Mesendoderm (in vitro differentiated cells): ENCODE data around the gene STAT6.
A peak's percentile ranks its signal among the peaks of the same experiment; 100 is the strongest.

Experiments
- DNase-seq: peaks from one replicate; pipeline ENCODE4 v3.0.0; 2013
- H2AK5ac ChIP-seq: 2 replicates; pipeline ENCODE4 v1.6.1; 2013; ENCODE audit warnings: low read length, inconsistent platforms
- H2BK120ac ChIP-seq: 2 replicates; pipeline ENCODE4 v1.6.1; 2013; ENCODE audit warnings: low read depth, mild to moderate bottlenecking, low read length, moderate library complexity, mixed read lengths
- H2BK15ac ChIP-seq: replicated peaks from 2 replicates; pipeline ENCODE4 v1.6.1; 2013; ENCODE audit warnings: low read depth, mild to moderate bottlenecking, moderate library complexity
- H2BK5ac ChIP-seq: 2 replicates; pipeline ENCODE4 v1.6.1; 2013; ENCODE audit warnings: low read length, inconsistent platforms
- H3K18ac ChIP-seq: 2 replicates; pipeline ENCODE4 v1.6.1; 2013; ENCODE audit warnings: mild to moderate bottlenecking, low read length, mixed read lengths
- H3K23ac ChIP-seq: one replicate; pipeline ENCODE4 v1.6.1; 2013; ENCODE audit warnings: low read length
- H3K27ac ChIP-seq: 2 replicates; pipeline ENCODE4 v1.5.1; 2013; ENCODE audit warnings: low read depth, mild to moderate bottlenecking, inconsistent platforms, low read length, moderate library complexity
- H3K27me3 ChIP-seq: 2 replicates; pipeline ENCODE4 v1.6.1; 2013; ENCODE audit warnings: low read length, control low read depth, mild to moderate bottlenecking, inconsistent platforms; ENCODE audit not compliant: insufficient read depth, poor library complexity
- H3K36me3 ChIP-seq: 2 replicates; pipeline ENCODE4 v1.6.1; 2013; ENCODE audit warnings: low read length, inconsistent platforms; ENCODE audit not compliant: control insufficient read depth, insufficient read depth
- H3K4ac ChIP-seq: one replicate; pipeline ENCODE4 v1.6.1; 2013; ENCODE audit warnings: low read depth, mild to moderate bottlenecking, low read length, moderate library complexity
- H3K4me1 ChIP-seq: 2 replicates; pipeline ENCODE4 v1.6.1; 2013; ENCODE audit warnings: low read depth, low read length, inconsistent platforms; ENCODE audit not compliant: control insufficient read depth
- H3K4me2 ChIP-seq: 2 replicates; pipeline ENCODE4 v1.6.1; 2013; ENCODE audit warnings: low read length
- H3K4me3 ChIP-seq: 2 replicates; pipeline ENCODE4 v1.5.1; 2013; ENCODE audit warnings: mild to moderate bottlenecking, low read length
- H3K56ac ChIP-seq: one replicate; pipeline ENCODE4 v1.6.1; 2013; ENCODE audit warnings: low read length
- H3K79me1 ChIP-seq: 2 replicates; pipeline ENCODE4 v1.6.1; 2013; ENCODE audit warnings: low read length, inconsistent platforms
- H3K79me2 ChIP-seq: 2 replicates; pipeline ENCODE4 v1.6.1; 2013; ENCODE audit warnings: mild to moderate bottlenecking, low read length; ENCODE audit not compliant: control insufficient read depth, insufficient read depth
- H3K9ac ChIP-seq: 2 replicates; pipeline ENCODE4 v1.6.1; 2013; ENCODE audit warnings: low read length, inconsistent platforms
- H4K5ac ChIP-seq: one replicate; pipeline ENCODE4 v1.6.1; 2013; ENCODE audit warnings: low read length
- H4K8ac ChIP-seq: one replicate; pipeline ENCODE4 v1.6.1; 2013; ENCODE audit warnings: low read depth, mild to moderate bottlenecking, control low read depth, low read length, moderate library complexity
- WGBS: extraction: QIAGEN DNeasy Blood & Tissue Kit; methylation state at CpG from one replicate; pipeline ENCODE4 v1.1.7; 2013; ENCODE audit warnings: low lambda C conversion rate, missing lambda C conversion rate; ENCODE audit not compliant: insufficient coverage; ENCODE audit errors: extremely low coverage; 5-methylcytosine and 5-hydroxymethylcytosine counted together

Gene STAT6

DNA sequence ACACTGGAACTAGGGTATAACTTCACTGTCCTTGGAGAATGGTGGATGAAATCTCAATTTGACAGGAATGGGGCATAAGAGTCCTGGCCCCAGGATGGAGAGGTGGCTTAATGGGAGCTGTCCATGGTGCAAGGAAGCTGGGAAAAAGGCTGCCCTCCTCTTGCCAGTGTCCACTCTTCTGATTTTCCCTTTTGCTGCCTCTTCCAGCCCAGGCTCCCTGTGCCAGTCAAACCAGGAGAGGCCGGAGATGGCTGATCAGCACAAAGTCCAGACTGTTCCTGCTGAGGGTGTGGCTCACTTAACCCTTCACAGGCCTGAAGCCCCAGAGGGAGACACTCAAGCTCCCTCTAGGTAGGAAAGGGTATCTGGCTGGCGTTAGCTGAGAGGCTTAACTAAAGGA, 61.3 kb downstream of the STAT6 start, which contains the start of gene MYO1A:
Gene MYO1A (minus strand): TSS at position 240 of the 400 bp plus-strand sequence. CDS start 1,806 bp downstream, outside the sequence.
- H2BK15ac ChIP-seq = no peak within 1 kb of the TSS
- H3K56ac ChIP-seq = no peak within 1 kb of the TSS
- no peak within 1 kb of the TSS for H3K18ac ChIP-seq
- H4K5ac ChIP-seq = no peak within 1 kb of the TSS
- H2BK5ac ChIP-seq = no peak within 1 kb of the TSS
- H3K4me2 ChIP-seq = no peak within 1 kb of the TSS
- H2AK5ac ChIP-seq = no peak within 1 kb of the TSS
- H3K9ac ChIP-seq = no peak within 1 kb of the TSS
- H3K4me3 ChIP-seq = no peak within 1 kb of the TSS
- no peak within 1 kb of the TSS for H3K23ac ChIP-seq
- no CpG with 5 or more reads among the region's 2 CpGs for WGBS
- H3K36me3 ChIP-seq = no peaks in the 10 kb centered on the region
- no peak within 1 kb of the TSS for H3K4ac ChIP-seq
- H2BK120ac ChIP-seq = no peak within 1 kb of the TSS
- no peaks in the 10 kb centered on the region for H3K79me2 ChIP-seq
- no peak within 1 kb of the TSS for H4K8ac ChIP-seq
- no peaks in the 10 kb centered on the region for H3K79me1 ChIP-seq
- H3K27ac ChIP-seq = no peak within 1 kb of the TSS
- no peaks in the 10 kb centered on the region for H3K4me1 ChIP-seq
- peaks cover 2% of the 10 kb centered on the region for H3K27me3 ChIP-seq
- peak; percentile 33 for DNase-seq

DNA sequence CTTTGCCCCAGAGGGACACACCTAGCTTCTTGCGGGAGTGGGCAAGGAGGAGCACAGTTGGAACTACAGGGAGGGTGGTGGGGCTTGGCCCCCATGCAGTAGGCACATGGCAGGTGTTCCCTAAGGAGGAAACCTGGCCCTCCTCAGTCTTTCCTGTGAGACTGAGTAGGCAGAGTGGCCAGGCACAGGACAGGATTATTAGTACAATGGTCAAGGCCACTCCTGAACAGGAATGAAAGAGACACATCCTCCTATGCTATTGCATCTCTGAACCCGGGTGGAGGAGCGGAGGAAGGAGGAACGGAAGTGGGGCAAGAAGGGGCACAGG, 62.1 kb downstream of the STAT6 start:
- Histone ChIP-seq H3K18ac (no peak overlapping the region), H3K4me1 (no peaks in the 10 kb centered on the region), H3K9ac (no peak overlapping the region), H3K4me2 (no peak overlapping the region), H3K56ac (no peak overlapping the region), H2BK120ac (no peak overlapping the region), H3K27me3 (peaks cover 2% of the 10 kb centered on the region), H3K27ac (no peak overlapping the region), H3K36me3 (no peaks in the 10 kb centered on the region), H3K4me3 (no peak overlapping the region), H2BK15ac (no peak overlapping the region), H2AK5ac (no peak overlapping the region), H3K23ac (no peak overlapping the region), H2BK5ac (no peak overlapping the region), H4K5ac (no peak overlapping the region), H3K79me1 (no peaks in the 10 kb centered on the region), H3K79me2 (no peaks in the 10 kb centered on the region), H3K4ac (no peak overlapping the region), H4K8ac (no peak overlapping the region)
- WGBS = no CpG with 5 or more reads among the region's 4 CpGs
- no peak for DNase-seq

DNA sequence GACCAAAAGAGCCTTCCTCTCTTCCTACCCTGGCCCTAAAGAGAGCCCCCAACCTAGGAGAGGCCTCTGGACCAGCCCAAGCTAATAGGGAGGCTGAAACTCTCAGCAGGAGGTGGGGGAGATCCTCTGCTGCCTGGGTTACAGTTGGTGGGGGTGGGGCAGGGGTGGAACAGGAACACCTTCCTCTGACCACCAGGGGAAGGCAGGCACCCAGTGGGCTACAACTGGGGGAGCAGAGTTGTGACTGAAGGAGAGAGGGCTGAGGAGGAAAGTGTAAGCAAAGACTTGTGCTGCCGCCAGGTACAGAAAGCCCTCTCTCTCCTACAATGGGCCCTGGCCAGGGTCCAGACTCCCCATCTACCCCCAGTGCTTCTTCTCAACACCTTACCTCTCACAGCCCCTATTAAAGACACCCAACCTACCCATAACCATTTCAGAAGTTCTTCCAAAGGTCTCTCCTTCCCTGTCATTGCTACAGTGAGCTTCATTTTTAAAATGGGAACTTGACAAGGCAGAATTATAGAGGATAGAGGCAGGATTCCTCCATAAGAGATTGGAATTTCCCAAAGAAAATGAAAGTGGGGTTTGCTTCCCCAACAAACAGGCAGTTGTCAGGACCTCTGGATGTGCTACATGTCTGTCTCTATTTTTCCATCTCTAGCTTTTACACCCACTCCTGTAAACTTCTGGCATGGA, 62.6 kb downstream of the STAT6 start:
- no CpG with 5 or more reads among the region's 1 CpG for WGBS
- Histone ChIP-seq H4K5ac (no peak overlapping the region), H3K79me2 (no peaks in the 10 kb centered on the region), H3K4me1 (no peaks in the 10 kb centered on the region), H3K4ac (no peak overlapping the region), H2BK120ac (no peak overlapping the region), H3K9ac (no peak overlapping the region), H3K4me2 (no peak overlapping the region), H3K4me3 (no peak overlapping the region), H2BK15ac (no peak overlapping the region), H3K27me3 (peaks cover 2% of the 10 kb centered on the region), H3K36me3 (no peaks in the 10 kb centered on the region), H3K27ac (no peak overlapping the region), H3K18ac (no peak overlapping the region), H4K8ac (no peak overlapping the region), H3K23ac (no peak overlapping the region), H2AK5ac (no peak overlapping the region), H3K56ac (no peak overlapping the region), H3K79me1 (no peaks in the 10 kb centered on the region), H2BK5ac (no peak overlapping the region)
- DNase-seq = no peak

DNA sequence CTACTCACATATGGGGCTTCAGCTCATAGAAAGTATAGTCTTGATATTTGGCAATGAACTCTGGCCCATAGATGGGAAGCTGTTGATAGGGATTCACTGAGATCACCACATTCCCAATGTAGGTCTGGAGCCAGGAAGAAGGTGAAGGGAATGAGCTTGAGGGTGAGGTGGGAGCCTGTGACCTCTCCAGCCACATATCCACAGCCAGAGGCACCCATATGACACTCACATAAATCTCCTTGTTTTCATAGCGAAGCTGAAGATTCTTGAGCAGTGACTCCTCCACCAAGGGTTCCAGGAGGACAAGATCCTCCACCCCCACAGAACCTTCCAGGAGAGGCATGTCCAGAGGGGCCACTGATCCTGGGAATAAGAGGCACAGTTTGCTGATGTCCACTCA, 63.2 kb downstream of the STAT6 start:
- Histone ChIP-seq H2BK120ac (no peak overlapping the region), H3K4me2 (no peak overlapping the region), H2BK15ac (no peak overlapping the region), H3K79me2 (no peaks in the 10 kb centered on the region), H3K4me3 (no peak overlapping the region), H3K18ac (no peak overlapping the region), H3K36me3 (no peaks in the 10 kb centered on the region), H2BK5ac (no peak overlapping the region), H4K5ac (no peak overlapping the region), H3K4ac (no peak overlapping the region), H3K27me3 (peaks cover 2% of the 10 kb centered on the region), H3K4me1 (no peaks in the 10 kb centered on the region), H3K56ac (no peak overlapping the region), H3K79me1 (no peaks in the 10 kb centered on the region), H4K8ac (no peak overlapping the region), H3K27ac (no peak overlapping the region), H3K9ac (no peak overlapping the region), H2AK5ac (no peak overlapping the region), H3K23ac (no peak overlapping the region)
- DNase-seq = no peak
- WGBS = no CpG with 5 or more reads among the region's 1 CpG

DNA sequence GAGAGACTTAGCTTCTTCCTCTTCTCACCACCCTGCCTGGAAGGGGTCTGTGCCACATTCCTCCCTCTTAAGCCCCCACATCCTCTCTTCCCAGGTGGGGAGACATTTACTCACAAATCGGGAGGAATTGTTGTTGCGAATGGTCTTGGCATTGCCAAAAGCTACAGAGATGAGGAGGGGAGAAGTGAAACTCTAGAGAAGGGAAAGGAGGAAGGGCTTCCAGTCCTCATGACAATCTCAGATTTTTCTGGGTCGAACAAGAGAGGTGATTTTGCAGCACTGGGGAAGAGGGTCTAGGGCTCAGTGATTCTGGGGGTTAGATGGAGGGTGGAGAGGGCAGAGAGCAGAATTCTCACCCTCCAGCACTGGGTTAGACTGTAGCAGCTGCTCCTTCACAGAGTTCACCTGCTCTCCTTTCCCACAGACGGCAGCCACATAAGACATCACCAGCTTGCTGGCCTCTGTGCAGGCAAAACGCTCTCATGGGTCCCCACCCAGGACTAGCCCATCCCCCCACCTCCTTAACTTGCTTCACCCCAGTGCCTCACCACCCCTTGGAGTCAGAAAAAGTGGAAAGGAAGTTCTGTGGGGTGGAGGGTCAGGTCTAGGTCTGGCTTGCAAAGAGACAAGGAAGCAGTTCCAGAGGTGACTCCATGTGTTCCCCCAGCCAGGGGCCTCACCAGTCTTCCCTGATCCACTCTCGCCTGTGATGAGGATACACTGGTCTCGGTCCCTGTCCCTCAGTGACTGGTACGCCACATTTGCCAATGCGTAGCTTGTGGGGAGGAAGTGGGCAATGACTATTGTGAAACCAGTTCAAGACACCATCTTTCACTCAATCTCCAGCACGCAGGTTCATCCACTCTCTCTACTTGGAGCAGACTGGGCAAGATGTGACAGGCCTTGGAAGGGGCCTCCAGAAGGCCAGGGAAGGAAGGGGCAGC, 63.9 kb downstream of the STAT6 start:
- Histone ChIP-seq H3K9ac (no peak overlapping the region), H2AK5ac (no peak overlapping the region), H3K56ac (no peak overlapping the region), H3K4me1 (no peaks in the 10 kb centered on the region), H3K79me2 (no peaks in the 10 kb centered on the region), H3K79me1 (no peaks in the 10 kb centered on the region), H4K5ac (no peak overlapping the region), H3K18ac (no peak overlapping the region), H2BK15ac (no peak overlapping the region), H3K36me3 (no peaks in the 10 kb centered on the region), H3K4ac (no peak overlapping the region), H2BK5ac (no peak overlapping the region), H3K27ac (no peak overlapping the region), H3K4me2 (no peak overlapping the region), H3K4me3 (no peak overlapping the region), H4K8ac (no peak overlapping the region), H2BK120ac (no peak overlapping the region), H3K27me3 (peaks cover 2% of the 10 kb centered on the region), H3K23ac (no peak overlapping the region)
- WGBS = no CpG with 5 or more reads among the region's 10 CpGs
- DNase-seq = no peak
